Measurements from ENCODE around the gene CXCR4.

GRCh38 chr2:136118819-136119716, 1.1 kb upstream of the CXCR4 start:
- TF ChIP-seq GATA3 (IDR thresholded peaks at IDR 0.05; ENCODE audit: low read depth, low read length) (no peak), GATA2 (IDR thresholded peaks at IDR 0.05; ENCODE audit: low read depth, low read length) (no peak)
